SK-N-MC (cell line): ENCODE results near the gene CNST.

Experiments
- EZH2 ChIP-seq: fragments of 200-600 bp; sonication (generic); IDR thresholded peaks from one replicate; pipeline ENCODE4 v1.6.1; 2017; ENCODE audit warnings: antibody characterized with exemption
- FOXP2 ChIP-seq: optimal IDR thresholded peaks from 2 replicates; pipeline ENCODE3; 2011; ENCODE audit warnings: mild to moderate bottlenecking, moderate library complexity; ENCODE audit not compliant: insufficient read depth; ENCODE audit errors: extremely low read length, control extremely low read depth
- POLR2AphosphoS5 ChIP-seq: IDR thresholded peaks from 2 replicates; pipeline ENCODE4 v1.6.1; 2012; ENCODE audit warnings: mild to moderate bottlenecking, low read depth, low read length, borderline replicate concordance

DNA sequence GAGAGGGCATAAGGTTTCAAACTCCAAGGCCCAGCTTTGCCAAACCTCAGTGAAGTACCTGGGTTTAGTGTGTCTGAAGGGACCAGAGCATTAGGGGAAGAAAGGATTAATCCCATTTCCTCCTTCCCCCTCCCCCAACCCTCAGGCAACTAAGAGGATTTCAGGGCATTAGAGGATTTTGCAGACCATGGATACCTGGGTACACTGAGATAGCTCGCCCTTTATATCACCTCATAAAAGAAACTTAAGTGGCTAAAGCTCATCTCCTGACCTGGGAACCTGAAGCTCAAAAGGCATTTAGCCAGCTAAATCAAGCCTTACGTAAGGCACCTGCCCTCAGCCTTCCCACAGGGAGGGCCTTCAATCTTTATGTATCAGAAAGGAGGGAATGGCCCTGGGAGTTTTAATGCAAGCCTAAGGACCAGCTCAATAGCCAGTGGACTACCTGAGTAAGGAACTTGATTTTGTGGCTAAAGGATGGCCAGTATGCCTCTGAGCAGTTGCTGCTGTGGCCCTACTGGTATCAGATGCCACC, 32.8 kb upstream of the CNST start:
- TF ChIP-seq EZH2, result no peak
- TF ChIP-seq POLR2AphosphoS5, result no peak
- TF ChIP-seq FOXP2, result no peak
